ENCODE measurements around the gene TNFRSF1A.

DNA sequence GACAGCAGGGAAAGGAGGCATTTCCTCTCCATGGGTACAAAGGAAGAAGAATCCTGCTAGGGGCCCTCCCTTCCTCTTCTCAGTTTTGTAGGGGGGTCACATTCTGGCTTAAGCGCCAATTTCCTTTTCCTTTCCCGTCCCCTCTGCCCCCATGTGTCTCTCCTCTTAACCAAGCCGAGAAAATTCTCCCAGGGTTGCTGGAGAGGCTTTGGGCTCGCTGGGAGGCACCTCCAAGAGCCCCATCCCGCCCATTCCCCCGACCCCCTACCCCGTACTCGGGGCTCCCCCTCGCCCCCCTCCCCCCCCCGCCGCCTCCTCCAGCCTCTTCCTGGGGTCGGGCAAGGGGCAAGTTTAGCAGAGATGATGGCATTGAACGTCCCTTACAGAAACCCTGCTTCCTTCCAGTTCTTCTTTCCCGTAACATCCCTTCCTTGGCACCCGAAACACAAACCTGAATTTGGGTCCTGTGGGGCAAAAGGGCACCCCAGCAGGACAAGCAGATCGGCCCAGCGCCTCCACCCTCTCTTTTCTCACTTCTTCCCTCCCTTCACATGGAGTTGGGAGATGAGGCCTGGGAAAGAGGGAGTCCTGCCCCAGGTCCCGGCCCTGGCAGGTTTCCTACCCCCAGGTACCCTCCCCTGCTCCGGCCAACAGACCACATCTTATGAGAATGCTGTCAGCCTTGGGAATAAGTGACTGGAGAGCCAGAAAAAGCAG is 17.7 kb downstream of the TNFRSF1A start:
- TF ChIP-seq CTCF (IDR thresholded peaks at IDR 0.05) (no peak), EZH2 (IDR thresholded peaks at IDR 0.05) (no peak)

Measured in neural progenitor cell (in vitro differentiated cells).